ENCODE measurements around the gene UTP3. TPM values are rescaled to one million over a fixed set of nuclear protein-coding genes. Genes with fewer than 3 reads are reported as not detected.

UTP3 gene
- total RNA-seq, 4 donors from 2014 or later, result 6.7 to 28.9 (median 17.1) TPM

- Histone ChIP-seq H3K4me3 (no peak overlapping the region), H3K27ac (no peak overlapping the region), H3K27me3 (no peaks in the 10 kb centered on the region), H3K36me3 (no peaks in the 10 kb centered on the region), H3K9me3 (no peaks in the 10 kb centered on the region), H3K4me1 (peaks cover 0 to 6% of the 10 kb centered on the region in 2 donors)
- no peak for TF ChIP-seq POLR2A (IDR thresholded peaks at IDR 0.05)
- TF ChIP-seq, protein P1, sequence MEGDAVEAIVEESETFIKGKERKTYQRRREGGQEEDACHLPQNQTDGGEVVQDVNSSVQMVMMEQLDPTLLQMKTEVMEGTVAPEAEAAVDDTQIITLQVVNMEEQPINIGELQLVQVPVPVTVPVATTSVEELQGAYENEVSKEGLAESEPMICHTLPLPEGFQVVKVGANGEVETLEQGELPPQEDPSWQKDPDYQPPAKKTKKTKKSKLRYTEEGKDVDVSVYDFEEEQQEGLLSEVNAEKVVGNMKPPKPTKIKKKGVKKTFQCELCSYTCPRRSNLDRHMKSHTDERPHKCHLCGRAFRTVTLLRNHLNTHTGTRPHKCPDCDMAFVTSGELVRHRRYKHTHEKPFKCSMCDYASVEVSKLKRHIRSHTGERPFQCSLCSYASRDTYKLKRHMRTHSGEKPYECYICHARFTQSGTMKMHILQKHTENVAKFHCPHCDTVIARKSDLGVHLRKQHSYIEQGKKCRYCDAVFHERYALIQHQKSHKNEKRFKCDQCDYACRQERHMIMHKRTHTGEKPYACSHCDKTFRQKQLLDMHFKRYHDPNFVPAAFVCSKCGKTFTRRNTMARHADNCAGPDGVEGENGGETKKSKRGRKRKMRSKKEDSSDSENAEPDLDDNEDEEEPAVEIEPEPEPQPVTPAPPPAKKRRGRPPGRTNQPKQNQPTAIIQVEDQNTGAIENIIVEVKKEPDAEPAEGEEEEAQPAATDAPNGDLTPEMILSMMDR (IDR thresholded peaks at IDR 0.05), result no peak
- DNase-seq, result no peak
- intact Hi-C loops (cut with DNase I; ENCODE audit: low total_unique reads), result no loop called here
Measured at GRCh38 chr4:70739496-70740337, 51.4 kb downstream of the UTP3 start.

Small RNAs within 50 kb of the gene (small RNA-seq; reads per million reads assigned to genes)
- gene RNU6-520P (not detected), gene RNU6-784P (not detected)

Other genes with a start within 250 kb of the UTP3 start
- gene MUC7, start 216.3 kb upstream of the UTP3 start, total RNA-seq, result not detected
- gene AMTN, start 170.0 kb upstream of the UTP3 start, total RNA-seq, result not detected
- not detected for gene AMBN, start 96.3 kb upstream of the UTP3 start, total RNA-seq
- gene ENAM, start 59.8 kb upstream of the UTP3 start, total RNA-seq, result under 1 TPM in 2 of 4 donors, not detected in 2; 0.24 to 0.83 TPM
- gene JCHAIN, start 22.0 kb upstream of the UTP3 start, total RNA-seq, result 10 to 100 TPM in 1 of 4 donors, 1 to 10 TPM in 3; 4.9 to 12.7 (median 6.2) TPM
- gene RUFY3, start 33.4 kb downstream of the UTP3 start, total RNA-seq, result 100 to 1,000 TPM in 2 of 4 donors, 10 to 100 TPM in 2; 25.4 to 137 (median 75.9) TPM
- 10 to 100 TPM; 25.4 to 82.0 (median 37.1) TPM for gene GRSF1, start 151.4 kb downstream of the UTP3 start, total RNA-seq
- 10 to 100 TPM in 3 of 4 donors, 1 to 10 TPM in 1; 10.0 to 42.1 (median 16.5) TPM for gene MOB1B, start 213.8 kb downstream of the UTP3 start, total RNA-seq